Measurements from ENCODE around the gene ABCC12. TPM values are rescaled to one million over a fixed set of nuclear protein-coding genes. Genes with fewer than 3 reads are reported as not detected.

The ABCC12 gene
- polyA plus RNA-seq (2011; rRNA removed) = not detected in 2 replicates
- polyA minus RNA-seq (2011; rRNA and poly(A)+ RNA removed) = not detected in 2 replicates

DNA sequence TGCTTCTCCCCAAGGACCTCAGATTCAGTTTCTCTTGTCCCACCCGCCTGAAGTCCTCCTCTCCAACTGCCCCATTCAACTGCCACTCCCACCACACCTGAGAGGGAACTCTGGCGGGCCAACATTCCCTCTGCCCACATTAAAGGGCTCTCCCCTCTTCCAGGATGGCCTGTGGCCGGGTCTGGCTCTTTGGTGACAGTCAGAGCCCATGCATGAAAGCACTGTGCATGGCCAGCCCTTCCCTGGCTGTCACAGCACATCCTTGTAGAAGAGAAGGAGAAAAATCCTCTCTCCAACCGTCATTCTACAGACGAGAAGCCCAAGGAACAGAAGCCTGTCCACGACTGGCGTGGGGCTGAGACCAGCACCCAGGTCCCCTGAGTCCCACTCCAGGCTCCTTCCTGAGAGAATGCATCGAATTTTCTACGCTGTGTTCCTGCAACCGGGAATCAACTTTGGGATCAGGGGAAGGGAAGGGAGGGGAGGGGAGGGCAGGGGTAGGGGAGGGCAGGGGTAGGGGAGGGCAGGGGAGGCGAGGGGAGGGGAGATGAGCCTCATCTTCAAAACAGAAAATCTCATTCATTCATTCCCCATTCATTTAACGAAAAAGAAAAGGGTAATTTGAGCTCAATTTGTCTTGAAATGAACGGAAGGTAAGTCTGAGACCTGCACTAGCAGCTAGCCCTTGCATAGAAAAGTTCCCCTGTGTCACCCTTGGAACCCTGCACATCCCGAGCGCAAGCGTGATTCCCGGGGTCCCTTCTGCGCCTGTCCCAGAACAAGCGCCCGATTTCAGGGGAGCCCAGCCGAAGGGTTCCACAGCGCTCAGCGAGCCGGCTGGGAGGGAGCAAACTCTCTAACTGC lies at the start of gene ABCC12:
Gene ABCC12 (minus strand): TSS at position 68 of the 864 bp plus-strand sequence. CDS start 9,569 bp downstream, outside the sequence.
- no peaks in the 10 kb centered on the region for H3K9me3 ChIP-seq (ENCODE audit: control insufficient read depth, insufficient read depth, low read length)
- TF ChIP-seq, protein P1, sequence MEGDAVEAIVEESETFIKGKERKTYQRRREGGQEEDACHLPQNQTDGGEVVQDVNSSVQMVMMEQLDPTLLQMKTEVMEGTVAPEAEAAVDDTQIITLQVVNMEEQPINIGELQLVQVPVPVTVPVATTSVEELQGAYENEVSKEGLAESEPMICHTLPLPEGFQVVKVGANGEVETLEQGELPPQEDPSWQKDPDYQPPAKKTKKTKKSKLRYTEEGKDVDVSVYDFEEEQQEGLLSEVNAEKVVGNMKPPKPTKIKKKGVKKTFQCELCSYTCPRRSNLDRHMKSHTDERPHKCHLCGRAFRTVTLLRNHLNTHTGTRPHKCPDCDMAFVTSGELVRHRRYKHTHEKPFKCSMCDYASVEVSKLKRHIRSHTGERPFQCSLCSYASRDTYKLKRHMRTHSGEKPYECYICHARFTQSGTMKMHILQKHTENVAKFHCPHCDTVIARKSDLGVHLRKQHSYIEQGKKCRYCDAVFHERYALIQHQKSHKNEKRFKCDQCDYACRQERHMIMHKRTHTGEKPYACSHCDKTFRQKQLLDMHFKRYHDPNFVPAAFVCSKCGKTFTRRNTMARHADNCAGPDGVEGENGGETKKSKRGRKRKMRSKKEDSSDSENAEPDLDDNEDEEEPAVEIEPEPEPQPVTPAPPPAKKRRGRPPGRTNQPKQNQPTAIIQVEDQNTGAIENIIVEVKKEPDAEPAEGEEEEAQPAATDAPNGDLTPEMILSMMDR (IDR thresholded peaks at IDR 0.05; ENCODE audit: low read depth, low read length) = no peak
- H3K4me3 ChIP-seq (ENCODE audit: low read depth, low read length) = no peak within 1 kb of the TSS
- POLR2A ChIA-PET = no interaction called here
- DNase-seq (ENCODE audit: low read depth, low spot score) = no peak
- no peak within 1 kb of the TSS for H3K27ac ChIP-seq (ENCODE audit: low read depth, low read length)
- H3K27me3 ChIP-seq (ENCODE audit: control insufficient read depth, insufficient read depth, low read length) = no peaks in the 10 kb centered on the region
- CTCF ChIA-PET = interaction anchor here (0.8 to 5.7 kb wide), 17 partner anchors 8 to 1208 kb away, joined by 3 to 74 read pairs (median 4); partner anchors contain the start of gene NETO2

DNA sequence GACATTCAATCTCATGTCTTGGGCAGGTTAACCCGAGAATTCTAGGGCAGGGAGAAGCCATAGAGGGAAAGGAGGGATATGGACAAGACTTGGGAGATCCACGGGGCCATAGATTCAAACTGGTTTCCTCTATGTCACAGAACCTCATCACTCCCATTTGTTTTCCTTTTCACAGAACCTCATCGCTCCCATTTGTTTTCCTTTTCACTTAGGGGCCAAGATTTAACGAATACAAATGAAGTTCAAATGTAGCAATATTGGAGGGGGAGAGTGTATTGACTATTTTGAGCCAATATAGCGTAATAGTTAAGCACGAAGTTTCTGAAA lies 49.0 kb upstream of the ABCC12 start:
- ChIA-PET POLR2A (no interaction called here), CTCF (no interaction called here)
- Histone ChIP-seq H3K4me3 (ENCODE audit: low read depth, low read length) (no peak overlapping the region), H3K27me3 (ENCODE audit: control insufficient read depth, insufficient read depth, low read length) (peaks cover 9% of the 10 kb centered on the region), H3K27ac (ENCODE audit: low read depth, low read length) (no peak overlapping the region), H3K9me3 (ENCODE audit: control insufficient read depth, insufficient read depth, low read length) (no peaks in the 10 kb centered on the region; the same call in 1 of the 2 replicates)
- TF ChIP-seq, protein P1 (IDR thresholded peaks at IDR 0.05; ENCODE audit: low read depth, low read length) = no peak
- no peak for DNase-seq (ENCODE audit: low read depth, low spot score)

DNA sequence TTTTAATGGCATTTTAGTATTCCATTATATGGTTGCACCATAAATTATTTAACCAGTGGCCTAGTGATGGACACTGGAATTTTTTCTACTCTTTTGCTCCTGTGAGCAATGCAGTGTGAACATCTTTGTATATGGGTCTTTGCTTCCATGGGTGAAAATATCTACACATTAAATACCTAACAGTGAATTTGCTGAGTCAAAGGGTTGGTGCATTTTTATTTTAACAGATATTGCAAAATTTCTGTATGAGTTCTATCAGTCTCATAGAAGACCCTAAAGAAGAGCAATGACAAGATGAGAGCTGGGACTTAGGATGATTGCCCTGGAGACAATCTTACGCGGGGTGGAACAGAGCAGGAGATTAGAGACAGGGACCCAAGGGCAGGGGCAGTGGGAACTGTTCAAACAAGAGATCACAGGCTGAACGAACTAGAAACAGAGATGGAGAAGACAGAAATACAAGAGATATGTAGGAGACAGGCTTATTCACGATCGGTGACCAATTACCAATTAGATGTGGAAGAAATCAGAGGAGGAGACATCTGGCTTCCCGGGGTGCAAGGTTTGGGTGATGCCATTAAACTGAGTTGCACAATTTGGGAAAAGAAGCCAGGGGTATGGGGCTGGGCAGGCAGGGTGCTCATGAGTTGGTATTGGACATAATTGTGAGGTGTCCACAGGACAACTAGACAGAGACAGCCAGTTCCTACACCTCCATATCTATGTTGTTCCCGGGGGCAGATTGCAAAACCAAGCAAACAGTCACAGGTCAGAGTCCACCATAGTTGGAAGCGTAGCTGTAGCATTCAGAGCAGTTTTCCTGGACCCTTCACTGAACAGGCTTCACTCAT lies 48.4 kb upstream of the ABCC12 start:
- CTCF ChIA-PET = no interaction called here
- Histone ChIP-seq H3K4me3 (ENCODE audit: low read depth, low read length) (no peak overlapping the region), H3K27me3 (ENCODE audit: control insufficient read depth, insufficient read depth, low read length) (peaks cover 8% of the 10 kb centered on the region), H3K9me3 (ENCODE audit: control insufficient read depth, insufficient read depth, low read length) (no peaks in the 10 kb centered on the region; the same call in 1 of the 2 replicates), H3K27ac (ENCODE audit: low read depth, low read length) (no peak overlapping the region)
- POLR2A ChIA-PET = no interaction called here
- DNase-seq (ENCODE audit: low read depth, low spot score) = no peak
- TF ChIP-seq, protein P1 (IDR thresholded peaks at IDR 0.05; ENCODE audit: low read depth, low read length) = no peak

DNA sequence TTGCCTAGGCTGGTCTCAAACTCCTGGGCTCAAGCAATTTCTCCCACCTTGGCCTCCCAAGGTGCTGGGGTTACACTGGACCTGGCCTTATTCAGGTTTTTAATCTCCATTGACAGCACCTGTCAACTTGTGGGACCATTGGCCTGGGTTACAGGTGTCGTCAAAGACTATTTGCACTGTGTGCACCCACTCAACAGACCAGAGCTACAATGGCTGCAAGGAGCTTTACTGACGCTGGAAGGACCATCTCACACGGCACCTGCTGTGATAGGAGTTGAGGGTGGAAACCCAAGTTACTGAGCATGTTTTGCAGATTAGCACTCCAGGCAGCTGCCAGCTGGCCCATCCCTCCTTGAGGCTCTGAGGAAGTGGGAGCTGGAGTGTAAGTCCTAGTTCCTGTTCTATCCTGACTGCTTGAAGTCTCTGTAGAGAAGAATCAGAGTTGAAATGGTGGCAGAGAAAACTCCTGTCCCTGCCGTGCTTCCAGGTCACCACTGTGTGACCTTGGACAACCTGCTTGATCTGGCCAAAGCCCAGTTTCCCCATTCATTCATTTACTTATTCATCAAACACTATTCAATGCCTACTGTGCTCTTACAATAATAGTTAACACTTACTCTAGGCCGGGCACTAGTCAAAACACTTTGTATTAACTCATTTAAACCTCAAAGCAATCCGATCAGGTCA lies 45.9 kb upstream of the ABCC12 start:
- TF ChIP-seq, protein P1 (IDR thresholded peaks at IDR 0.05; ENCODE audit: low read depth, low read length) = no peak
- no peaks in the 10 kb centered on the region; the same call in 1 of the 2 replicates for H3K9me3 ChIP-seq (ENCODE audit: control insufficient read depth, insufficient read depth, low read length)
- H3K27ac ChIP-seq (ENCODE audit: low read depth, low read length) = no peak overlapping the region
- DNase-seq (ENCODE audit: low read depth, low spot score) = no peak
- H3K27me3 ChIP-seq (ENCODE audit: control insufficient read depth, insufficient read depth, low read length) = peaks cover 5% of the 10 kb centered on the region
- H3K4me3 ChIP-seq (ENCODE audit: low read depth, low read length) = no peak overlapping the region
- ChIA-PET POLR2A (no interaction called here), CTCF (no interaction called here)

Data from AG04450 (cell line).